ENCODE results near the gene GUCY1B1. TPM values are rescaled to one million over a fixed set of nuclear protein-coding genes. Genes with fewer than 3 reads are reported as not detected.

The GUCY1B1 gene
- total and polyA plus RNA-seq, 2 experiments from 2014 or later = 8.6 to 16.7 TPM

DNA sequence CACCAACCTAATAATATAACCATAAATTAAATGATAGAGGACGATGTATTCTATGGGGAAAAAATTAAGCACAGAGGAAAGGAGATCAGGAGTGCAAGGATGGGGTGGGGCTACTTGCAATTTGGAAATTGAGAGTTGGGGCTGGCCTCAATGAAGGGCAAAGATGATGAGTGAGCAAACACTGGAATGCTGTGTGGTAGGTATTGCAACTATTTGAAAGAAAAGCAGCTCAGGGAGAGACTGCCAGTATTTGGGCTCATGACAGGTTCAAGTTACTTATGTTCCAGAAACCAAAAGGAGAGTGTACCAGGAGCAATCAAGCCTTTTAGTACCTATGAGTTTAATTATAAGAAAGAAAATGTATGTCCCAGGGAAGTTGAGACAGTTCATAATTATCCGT, 59.8 kb downstream of the GUCY1B1 start:
- TF ChIP-seq, protein P1, sequence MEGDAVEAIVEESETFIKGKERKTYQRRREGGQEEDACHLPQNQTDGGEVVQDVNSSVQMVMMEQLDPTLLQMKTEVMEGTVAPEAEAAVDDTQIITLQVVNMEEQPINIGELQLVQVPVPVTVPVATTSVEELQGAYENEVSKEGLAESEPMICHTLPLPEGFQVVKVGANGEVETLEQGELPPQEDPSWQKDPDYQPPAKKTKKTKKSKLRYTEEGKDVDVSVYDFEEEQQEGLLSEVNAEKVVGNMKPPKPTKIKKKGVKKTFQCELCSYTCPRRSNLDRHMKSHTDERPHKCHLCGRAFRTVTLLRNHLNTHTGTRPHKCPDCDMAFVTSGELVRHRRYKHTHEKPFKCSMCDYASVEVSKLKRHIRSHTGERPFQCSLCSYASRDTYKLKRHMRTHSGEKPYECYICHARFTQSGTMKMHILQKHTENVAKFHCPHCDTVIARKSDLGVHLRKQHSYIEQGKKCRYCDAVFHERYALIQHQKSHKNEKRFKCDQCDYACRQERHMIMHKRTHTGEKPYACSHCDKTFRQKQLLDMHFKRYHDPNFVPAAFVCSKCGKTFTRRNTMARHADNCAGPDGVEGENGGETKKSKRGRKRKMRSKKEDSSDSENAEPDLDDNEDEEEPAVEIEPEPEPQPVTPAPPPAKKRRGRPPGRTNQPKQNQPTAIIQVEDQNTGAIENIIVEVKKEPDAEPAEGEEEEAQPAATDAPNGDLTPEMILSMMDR (IDR thresholded peaks at IDR 0.05; ENCODE audit: poor library complexity) = no peak
- TF ChIP-seq EZH2phosphoT487 (IDR thresholded peaks at IDR 0.05; ENCODE audit: low read depth, severe bottlenecking, unreplicated experiment) (no peak), EZH2 (IDR thresholded peaks at IDR 0.05; ENCODE audit: borderline replicate concordance) (no peak)
- 94% methylated on average over 2 of the region's 2 CpGs for WGBS (ENCODE audit: low lambda C conversion rate, missing lambda C conversion rate)

DNA sequence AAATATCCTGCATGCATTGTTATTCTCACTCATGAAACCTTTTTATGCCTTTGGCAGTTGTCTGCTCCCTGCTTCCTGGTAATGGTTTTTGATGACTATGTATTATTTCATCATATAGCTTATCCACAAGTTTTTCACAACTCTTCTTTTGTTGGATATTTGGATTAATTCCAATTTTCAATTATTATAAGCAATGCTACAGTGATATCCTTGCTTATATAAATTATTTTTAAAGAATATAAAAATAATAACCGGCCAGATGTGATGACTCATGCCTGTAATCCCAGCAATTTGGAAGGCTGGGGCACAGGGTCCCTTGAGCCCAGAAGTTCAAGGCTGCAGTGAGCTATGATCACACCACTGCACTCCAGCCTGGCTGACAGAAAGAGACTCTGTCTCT, 60.2 kb downstream of the GUCY1B1 start:
- Histone ChIP-seq H3K27ac (no peak overlapping the region), H3K79me2 (no peaks in the 10 kb centered on the region), H4K20me1 (ENCODE audit: insufficient read depth, poor library complexity, severe bottlenecking) (no peaks in the 10 kb centered on the region), H3K27me3 (no peaks in the 10 kb centered on the region), H3K4me1 (ENCODE audit: insufficient read depth) (no peaks in the 10 kb centered on the region), H3K4me3 (no peak overlapping the region), H3K9me3 (ENCODE audit: low read depth) (no peaks in the 10 kb centered on the region), H3K4me2 (no peak overlapping the region), H2AFZ (no peak overlapping the region), H3K9me2 (replicated peaks; ENCODE audit: insufficient read depth) (no peaks in the 10 kb centered on the region), H3K36me3 (replicated peaks; ENCODE audit: insufficient read depth, low read depth) (no peaks in the 10 kb centered on the region)
- TF ChIP-seq EZH2 (IDR thresholded peaks at IDR 0.05; ENCODE audit: borderline replicate concordance) = no peak
- WGBS (ENCODE audit: low lambda C conversion rate, missing lambda C conversion rate) = 71% methylated on average over 1 of the region's 1 CpG
- no peak for DNase-seq (ENCODE audit: low spot score)

More for the DNA sequence above, 59.8 kb downstream of the GUCY1B1 start:
- Histone ChIP-seq H2AFZ (no peak overlapping the region), H3K9me3 (ENCODE audit: low read depth) (no peaks in the 10 kb centered on the region), H3K4me1 (ENCODE audit: insufficient read depth) (no peaks in the 10 kb centered on the region), H3K27me3 (no peaks in the 10 kb centered on the region), H3K27ac (no peak overlapping the region), H3K9me2 (replicated peaks; ENCODE audit: insufficient read depth) (no peaks in the 10 kb centered on the region), H3K36me3 (replicated peaks; ENCODE audit: insufficient read depth, low read depth) (no peaks in the 10 kb centered on the region), H3K79me2 (no peaks in the 10 kb centered on the region), H4K20me1 (ENCODE audit: insufficient read depth, poor library complexity, severe bottlenecking) (no peaks in the 10 kb centered on the region), H3K4me3 (no peak overlapping the region), H3K4me2 (no peak overlapping the region)
- no peak for DNase-seq (ENCODE audit: low spot score)

- Histone ChIP-seq H3K36me3 (replicated peaks; ENCODE audit: insufficient read depth, low read depth) (no peaks in the 10 kb centered on the region), H4K20me1 (ENCODE audit: insufficient read depth, poor library complexity, severe bottlenecking) (no peaks in the 10 kb centered on the region), H3K27me3 (no peaks in the 10 kb centered on the region), H3K4me1 (ENCODE audit: insufficient read depth) (no peaks in the 10 kb centered on the region), H3K79me2 (no peaks in the 10 kb centered on the region), H3K4me2 (no peak overlapping the region), H3K9me2 (replicated peaks; ENCODE audit: insufficient read depth) (no peaks in the 10 kb centered on the region), H3K9me3 (ENCODE audit: low read depth) (no peaks in the 10 kb centered on the region), H3K27ac (no peak overlapping the region), H3K4me3 (no peak overlapping the region), H2AFZ (no peak overlapping the region)
- DNase-seq (ENCODE audit: low spot score) = no peak
- WGBS (ENCODE audit: low lambda C conversion rate, missing lambda C conversion rate) = 94% methylated on average over 4 of the region's 4 CpGs
- TF ChIP-seq, protein P1 (IDR thresholded peaks at IDR 0.05; ENCODE audit: poor library complexity) = no peak
- no peak for TF ChIP-seq EZH2 (IDR thresholded peaks at IDR 0.05; ENCODE audit: borderline replicate concordance)
- TF ChIP-seq EZH2phosphoT487 (IDR thresholded peaks at IDR 0.05; ENCODE audit: low read depth, severe bottlenecking, unreplicated experiment) = no peak
Observed at GRCh38 chr4:155820887-155821518, 62.2 kb downstream of the GUCY1B1 start.

- TF ChIP-seq EZH2 (IDR thresholded peaks at IDR 0.05; ENCODE audit: borderline replicate concordance) (no peak), EZH2phosphoT487 (IDR thresholded peaks at IDR 0.05; ENCODE audit: low read depth, severe bottlenecking, unreplicated experiment) (no peak)
- TF ChIP-seq, protein P1 (IDR thresholded peaks at IDR 0.05; ENCODE audit: poor library complexity) = no peak
- no peak for DNase-seq (ENCODE audit: low spot score)
- no peak overlapping the region for H3K4me2 ChIP-seq
- no peaks in the 10 kb centered on the region for H3K9me3 ChIP-seq (ENCODE audit: low read depth)
- H3K4me3 ChIP-seq = no peak overlapping the region
- no peak overlapping the region for H3K27ac ChIP-seq
- no peaks in the 10 kb centered on the region for H3K4me1 ChIP-seq (ENCODE audit: insufficient read depth)
- H4K20me1 ChIP-seq (ENCODE audit: insufficient read depth, poor library complexity, severe bottlenecking) = no peaks in the 10 kb centered on the region
- H3K9me2 ChIP-seq (replicated peaks; ENCODE audit: insufficient read depth) = no peaks in the 10 kb centered on the region
- H3K36me3 ChIP-seq (replicated peaks; ENCODE audit: insufficient read depth, low read depth) = no peaks in the 10 kb centered on the region
- 31% methylated on average over 3 of the region's 3 CpGs for WGBS (ENCODE audit: low lambda C conversion rate, missing lambda C conversion rate)
- no peak overlapping the region for H2AFZ ChIP-seq
- H3K27me3 ChIP-seq = no peaks in the 10 kb centered on the region
- H3K79me2 ChIP-seq = no peaks in the 10 kb centered on the region
Observed at GRCh38 chr4:155822572-155822971, 63.8 kb downstream of the GUCY1B1 start.

Data from hepatocyte (in vitro differentiated cells).